ENCODE data around the gene PAFAH1B2.

The PAFAH1B2 gene

GRCh38 chr11:117222991-117223740 lies 79.1 kb downstream of the PAFAH1B2 start:
- DNase-seq, result no peak

GRCh38 chr11:117223741-117224689 lies 79.9 kb downstream of the PAFAH1B2 start:
- no peak for DNase-seq

- no peak for DNase-seq
Observed at GRCh38 chr11:117225553-117226170, 81.6 kb downstream of the PAFAH1B2 start.

All from activated CD4-positive, alpha-beta T cell treated with anti-CD3 and anti-CD28 coated beads, Interleukin-2, amount 50 U/mL, for 16 hours (primary cell).